CD14-positive monocyte (primary cell): ENCODE results near the gene PARVB. TPM values are rescaled to one million over a fixed set of nuclear protein-coding genes. Genes with fewer than 3 reads are reported as not detected.

Experiments used
- DNase-seq, 3 donors: peaks; one replicate each; pipeline ENCODE4 v3.0.0-alpha.2; 2011 to 2022
- H2AFZ ChIP-seq: 2 replicates; pipeline ENCODE4 v1.6.0; 2012; ENCODE audit warnings: mild to moderate bottlenecking, low read depth, low read length, inconsistent platforms; ENCODE audit not compliant: insufficient read depth, poor library complexity, severe bottlenecking
- H3K27ac ChIP-seq, 2 donors: 1 replicate in 1 of 2; 2 replicates in 1 of 2; pipeline ENCODE4 v1.5.1; 2012 to 2013; ENCODE audit warnings: low read length in 2 of 2, control low read depth in 1 of 2, inconsistent platforms in 1 of 2, low read depth in 1 of 2, mild to moderate bottlenecking in 1 of 2
- H3K27me3 ChIP-seq, 2 donors: one replicate each; pipeline versions ENCODE4 v1.6.0 to v1.6.1; 2011 to 2013; ENCODE audit warnings: low read length in 2 of 2; ENCODE audit not compliant: control insufficient read depth in 2 of 2, insufficient read depth in 2 of 2
- H3K36me3 ChIP-seq, 2 donors: replicated peaks in 1 of 2; 1 replicate in 1 of 2; 2 replicates in 1 of 2; pipeline versions ENCODE4 v1.5.1 to v1.6.1; 2012 to 2013; ENCODE audit warnings: low read length in 2 of 2, control low read depth in 1 of 2, inconsistent platforms in 1 of 2, mild to moderate bottlenecking in 1 of 2; ENCODE audit not compliant: insufficient read depth in 2 of 2, control insufficient read depth in 1 of 2
- H3K4me1 ChIP-seq, 2 donors: 1 replicate in 1 of 2; 2 replicates in 1 of 2; pipeline versions ENCODE4 v1.5.1 to v1.6.1; 2012 to 2013; ENCODE audit warnings: low read length in 2 of 2, control low read depth in 1 of 2, inconsistent platforms in 1 of 2, mild to moderate bottlenecking in 1 of 2, moderate library complexity in 1 of 2; ENCODE audit not compliant: insufficient read depth in 2 of 2, control insufficient read depth in 1 of 2
- H3K4me2 ChIP-seq: replicated peaks from 2 replicates; pipeline ENCODE3; 2012; ENCODE audit warnings: low read length, moderate library complexity, mild to moderate bottlenecking; ENCODE audit not compliant: poor library complexity, severe bottlenecking; ENCODE audit errors: extremely low read depth
- H3K4me3 ChIP-seq, 3 experiments: fragments of 200-600 bp in 1 of 3; sonication (generic) in 1 of 3; replicated peaks in 1 of 3; 1 replicate in 2 of 3; 2 replicates in 1 of 3; pipeline ENCODE4 v1.5.1; 2011 to 2013; ENCODE audit warnings: low read length in 3 of 3, mild to moderate bottlenecking in 3 of 3, control low read depth in 2 of 3, low read depth in 2 of 3, inconsistent platforms in 1 of 3, moderate library complexity in 1 of 3
- H3K79me2 ChIP-seq: 2 replicates; pipeline ENCODE4 v1.6.0; 2012; ENCODE audit warnings: mild to moderate bottlenecking, control low read depth, inconsistent platforms, low read length, moderate library complexity; ENCODE audit not compliant: insufficient read depth
- H3K9ac ChIP-seq: 2 replicates; pipeline ENCODE4 v1.6.0; 2017; ENCODE audit warnings: low read length, mild to moderate bottlenecking; ENCODE audit not compliant: insufficient read depth, poor library complexity, severe bottlenecking
- H3K9me3 ChIP-seq, 2 donors: replicated peaks in 1 of 2; 1 replicate in 1 of 2; 2 replicates in 1 of 2; pipeline versions ENCODE4 v1.5.1 to v1.6.1; 2012 to 2013; ENCODE audit warnings: low read length in 2 of 2, control low read depth in 1 of 2; ENCODE audit not compliant: control insufficient read depth in 1 of 2, insufficient read depth in 1 of 2
- H4K20me1 ChIP-seq: 2 replicates; pipeline ENCODE4 v1.6.0; 2012; ENCODE audit warnings: mild to moderate bottlenecking, low read length, control low read depth, moderate library complexity; ENCODE audit not compliant: insufficient read depth
- H3K27ac Mint-ChIP-seq, 7 donors: one replicate each; pipeline ENCODE4 v1.8.0; 2020; ENCODE audit warnings: mild to moderate bottlenecking in 7 of 7, mixed read lengths in 7 of 7, moderate library complexity in 6 of 7, inconsistent platforms in 2 of 7
- H3K27me3 Mint-ChIP-seq, 3 donors: one replicate each; pipeline ENCODE4 v1.8.0; 2021 to 2022; ENCODE audit warnings: low read depth in 3 of 3, mild to moderate bottlenecking in 3 of 3, mixed read lengths in 3 of 3, moderate library complexity in 3 of 3, inconsistent platforms in 1 of 3
- H3K36me3 Mint-ChIP-seq, 2 donors: one replicate each; pipeline ENCODE4 v1.8.0; 2020; ENCODE audit warnings: mixed read lengths in 2 of 2, inconsistent platforms in 1 of 2, mild to moderate bottlenecking in 1 of 2
- H3K4me1 Mint-ChIP-seq: one replicate; pipeline ENCODE4 v1.8.0; 2020; ENCODE audit warnings: mild to moderate bottlenecking, mixed read lengths
- H3K4me3 Mint-ChIP-seq, 2 donors: one replicate each; pipeline ENCODE4 v1.8.0; 2020; ENCODE audit warnings: mild to moderate bottlenecking in 2 of 2, mixed read lengths in 2 of 2, moderate library complexity in 1 of 2
- H3K9me3 Mint-ChIP-seq, 7 donors: one replicate each; pipeline ENCODE4 v1.8.0; 2020 to 2022; ENCODE audit warnings: mixed read lengths in 7 of 7, mild to moderate bottlenecking in 6 of 7, moderate library complexity in 6 of 7, inconsistent platforms in 2 of 7
- WGBS: methylation state at CpG from one replicate; pipeline ENCODE4 v1.1.5; 2013; ENCODE audit warnings: missing lambda C conversion rate; ENCODE audit not compliant: insufficient coverage; 5-methylcytosine and 5-hydroxymethylcytosine counted together
- intact Hi-C, 2 donors: fragments of 100-400 bp; cut with micrococcal nuclease; formaldehyde crosslinking; loops; one replicate each; pipeline versions ENCODE4 v1.15.0 to v1.15.1; 2023
- polyA plus RNA-seq, 3 donors: library from polyadenylated mRNA; depleted of rRNA in 1 of 3; unstranded in 2 of 3; stranded (reverse) in 1 of 3; fragments of 300-500 nt in 2 of 3; fragments of >200 nt in 1 of 3; fragmentation: Illumina TruSeq in 2 of 3; gene quantifications; 1 replicate in 2 of 3; 2 replicates in 1 of 3; pipeline ENCODE4 v1.2.3, GENCODE V29; 2012 to 2021
- TF ChIP-seq, protein P1 (sequence below): fragments of 200-600 bp; IDR thresholded peaks from one replicate; pipeline ENCODE4 v1.8.0; 2022; ENCODE audit warnings: antibody characterized with exemption, mild to moderate bottlenecking

Gene PARVB
- polyA plus RNA-seq, 3 donors = 13.4 to 38.5 (median 17.9) TPM

DNA sequence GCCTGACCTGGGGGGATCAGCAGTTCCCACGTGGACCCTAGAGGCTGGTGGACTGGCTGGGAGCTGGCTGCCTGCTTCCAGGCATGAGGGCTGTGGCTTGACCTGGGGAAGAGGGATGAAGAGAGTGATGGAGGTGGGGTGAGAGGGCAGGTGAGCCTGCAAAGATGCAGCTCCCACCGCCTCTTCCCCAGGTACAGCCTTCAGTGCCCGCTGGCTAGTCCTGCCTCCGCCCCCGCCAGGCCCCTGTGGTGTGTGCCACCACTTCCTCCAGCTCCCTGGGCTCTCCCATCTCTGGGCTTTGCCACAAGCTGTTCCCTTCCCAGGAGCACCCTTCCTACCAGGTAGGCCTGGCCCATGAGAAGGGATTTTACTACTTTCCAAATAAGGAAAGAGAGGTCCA, 175.8 kb downstream of the PARVB start:
- Histone ChIP-seq H3K27me3 (no peaks in the 10 kb centered on the region), H4K20me1 (peaks cover 95% of the 10 kb centered on the region), H3K4me1 (no peaks in the 10 kb centered on the region), H2AFZ (no peak overlapping the region), H3K27ac (no peak overlapping the region), H3K4me3 (no peak overlapping the region), H3K9me3 (no peaks in the 10 kb centered on the region), H3K79me2 (peaks cover 14% of the 10 kb centered on the region), H3K36me3 (peaks cover 89 to 100% of the 10 kb centered on the region in 2 donors), H3K4me2 (no peak overlapping the region), H3K9ac (no peak overlapping the region)
- Mint-ChIP-seq H3K4me3 (no peak overlapping the region), H3K9me3 (peaks cover 0 to 2% (median 0%) of the 10 kb centered on the region in 7 donors), H3K36me3 (peaks cover 87 to 97% of the 10 kb centered on the region in 2 donors), H3K27me3 (peaks cover 0 to 2% (median 0%) of the 10 kb centered on the region in 3 donors), H3K4me1 (peaks cover 6% of the 10 kb centered on the region), H3K27ac (peak overlapping the region in 3 of 7 donors; percentile 2 to 82 (median 70))
- TF ChIP-seq, protein P1, sequence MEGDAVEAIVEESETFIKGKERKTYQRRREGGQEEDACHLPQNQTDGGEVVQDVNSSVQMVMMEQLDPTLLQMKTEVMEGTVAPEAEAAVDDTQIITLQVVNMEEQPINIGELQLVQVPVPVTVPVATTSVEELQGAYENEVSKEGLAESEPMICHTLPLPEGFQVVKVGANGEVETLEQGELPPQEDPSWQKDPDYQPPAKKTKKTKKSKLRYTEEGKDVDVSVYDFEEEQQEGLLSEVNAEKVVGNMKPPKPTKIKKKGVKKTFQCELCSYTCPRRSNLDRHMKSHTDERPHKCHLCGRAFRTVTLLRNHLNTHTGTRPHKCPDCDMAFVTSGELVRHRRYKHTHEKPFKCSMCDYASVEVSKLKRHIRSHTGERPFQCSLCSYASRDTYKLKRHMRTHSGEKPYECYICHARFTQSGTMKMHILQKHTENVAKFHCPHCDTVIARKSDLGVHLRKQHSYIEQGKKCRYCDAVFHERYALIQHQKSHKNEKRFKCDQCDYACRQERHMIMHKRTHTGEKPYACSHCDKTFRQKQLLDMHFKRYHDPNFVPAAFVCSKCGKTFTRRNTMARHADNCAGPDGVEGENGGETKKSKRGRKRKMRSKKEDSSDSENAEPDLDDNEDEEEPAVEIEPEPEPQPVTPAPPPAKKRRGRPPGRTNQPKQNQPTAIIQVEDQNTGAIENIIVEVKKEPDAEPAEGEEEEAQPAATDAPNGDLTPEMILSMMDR = no peak
- intact Hi-C loops = no loop called here
- DNase-seq = no peak
- 79% methylated on average over 5 of the region's 5 CpGs for WGBS

DNA sequence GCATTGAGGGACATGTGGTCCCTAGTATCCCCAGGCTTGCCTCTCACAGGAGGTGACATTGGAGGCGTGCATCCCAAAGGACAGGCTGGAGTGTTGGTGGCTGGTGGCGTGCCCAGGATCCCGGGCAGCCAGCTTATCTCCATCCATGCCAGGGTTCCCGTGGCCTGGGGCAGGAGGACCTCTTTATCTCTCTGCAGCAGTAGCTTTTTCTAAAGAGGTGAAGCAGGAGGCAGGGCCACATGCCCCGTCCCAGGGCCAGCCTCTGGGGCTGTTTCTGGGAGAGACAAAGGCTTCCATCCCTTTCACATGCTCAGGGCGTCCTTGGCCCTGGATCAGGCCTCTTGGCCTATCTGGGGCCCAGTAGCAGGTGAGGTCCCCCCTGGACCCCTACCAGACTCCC, 176.3 kb downstream of the PARVB start:
- Histone ChIP-seq H3K27ac (peak overlapping the region in 1 of 2 donors; percentile 26), H3K36me3 (peaks cover 88 to 100% of the 10 kb centered on the region in 2 donors), H3K27me3 (no peaks in the 10 kb centered on the region), H3K4me1 (no peaks in the 10 kb centered on the region), H3K79me2 (peaks cover 12% of the 10 kb centered on the region), H3K9me3 (no peaks in the 10 kb centered on the region), H3K4me2 (no peak overlapping the region), H4K20me1 (peaks cover 95% of the 10 kb centered on the region), H3K4me3 (no peak overlapping the region), H3K9ac (no peak overlapping the region), H2AFZ (no peak overlapping the region)
- no peak for DNase-seq
- H3K4me3 Mint-ChIP-seq = no peak overlapping the region
- TF ChIP-seq, protein P1 = no peak
- peaks cover 8% of the 10 kb centered on the region for H3K4me1 Mint-ChIP-seq
- H3K9me3 Mint-ChIP-seq = peaks cover 0 to 2% (median 0%) of the 10 kb centered on the region in 7 donors
- intact Hi-C loops = no loop called here
- peak overlapping the region in 4 of 7 donors; percentile 11 to 70 (median 44) for H3K27ac Mint-ChIP-seq
- WGBS = 82% methylated on average over 5 of the region's 6 CpGs
- H3K27me3 Mint-ChIP-seq = peaks cover 0 to 2% (median 0%) of the 10 kb centered on the region in 3 donors
- peaks cover 84 to 97% of the 10 kb centered on the region in 2 donors for H3K36me3 Mint-ChIP-seq
